ENCODE measurements around the gene RBPJL. TPM values are rescaled to one million over a fixed set of nuclear protein-coding genes. Genes with fewer than 3 reads are reported as not detected.

The RBPJL gene
- total and polyA plus RNA-seq, 2 of the 13 experiments (the other 11 are each of a cell fraction or from before 2014, with no cell fraction given): not detected

DNA sequence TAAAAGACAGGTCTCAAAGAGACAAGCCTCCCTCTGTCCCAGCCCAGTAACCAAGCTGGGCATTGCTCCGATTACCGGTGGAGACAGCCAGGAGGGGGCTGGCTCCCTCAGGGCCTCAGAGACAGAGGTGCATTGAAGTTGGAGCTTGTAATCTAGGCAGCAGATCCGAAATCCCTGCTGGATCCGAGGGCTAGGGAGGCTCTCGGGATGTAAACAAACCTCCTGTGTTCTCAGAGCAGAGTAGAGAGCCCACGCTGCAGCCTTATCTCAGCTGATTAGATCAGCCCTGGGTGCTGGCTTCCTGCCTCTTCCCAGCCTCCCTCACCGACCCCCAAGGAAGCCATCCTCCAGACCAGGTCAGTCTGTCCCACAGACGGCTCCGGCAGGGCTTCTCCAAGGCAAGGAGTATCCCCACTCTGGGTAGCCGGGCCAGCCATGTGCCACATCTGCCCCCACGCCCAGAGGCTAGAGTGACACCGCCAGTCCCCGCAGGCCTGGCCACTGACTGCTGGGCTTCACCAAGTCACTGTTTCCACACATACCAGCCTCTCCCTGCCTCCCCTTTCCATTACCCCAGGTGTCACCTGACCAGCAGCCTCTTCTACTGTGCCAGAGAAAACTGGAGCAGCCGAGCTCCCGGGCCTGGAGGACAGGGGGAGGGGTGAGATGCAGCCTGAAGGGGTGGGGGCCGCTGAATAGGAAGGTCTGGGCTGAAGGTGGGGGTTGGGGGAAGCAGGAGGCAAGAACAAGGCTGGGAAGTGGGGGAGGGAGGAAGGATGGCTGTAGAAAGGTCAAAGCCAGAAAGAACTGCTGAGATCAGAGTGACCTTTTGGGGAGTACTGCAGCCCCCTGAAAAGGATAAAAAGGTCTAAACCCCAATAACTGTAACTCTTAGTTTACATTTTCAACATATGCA lies 35.6 kb downstream of the RBPJL start (continued):
- peak; percentile 36; the same call in 1 of the 2 replicates for TF ChIP-seq TAF1 (CRISPR knock-in tag; IDR thresholded peaks at IDR 0.05)
- no peak for TF ChIP-seq KAT2B (IDR thresholded peaks at IDR 0.05; ENCODE audit: borderline replicate concordance, low read depth, low read length)
- no peak for TF ChIP-seq ZNF557 (CRISPR knock-in tag; IDR thresholded peaks at IDR 0.05)
- TF ChIP-seq ZNF589 (CRISPR knock-in tag; conservative IDR thresholded peaks at IDR 0.05): no peak
- TF ChIP-seq MTA1 (CRISPR knock-in tag; IDR thresholded peaks at IDR 0.05; ENCODE audit: borderline replicate concordance): peak; percentile 86; the same call in 1 of the 2 replicates
- TF ChIP-seq PRPF4 (IDR thresholded peaks at IDR 0.05; ENCODE audit: low read depth, low read length, poor library complexity, severe bottlenecking): no peak
- TF ChIP-seq, protein P1, sequence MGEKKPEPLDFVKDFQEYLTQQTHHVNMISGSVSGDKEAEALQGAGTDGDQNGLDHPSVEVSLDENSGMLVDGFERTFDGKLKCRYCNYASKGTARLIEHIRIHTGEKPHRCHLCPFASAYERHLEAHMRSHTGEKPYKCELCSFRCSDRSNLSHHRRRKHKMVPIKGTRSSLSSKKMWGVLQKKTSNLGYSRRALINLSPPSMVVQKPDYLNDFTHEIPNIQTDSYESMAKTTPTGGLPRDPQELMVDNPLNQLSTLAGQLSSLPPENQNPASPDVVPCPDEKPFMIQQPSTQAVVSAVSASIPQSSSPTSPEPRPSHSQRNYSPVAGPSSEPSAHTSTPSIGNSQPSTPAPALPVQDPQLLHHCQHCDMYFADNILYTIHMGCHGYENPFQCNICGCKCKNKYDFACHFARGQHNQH (CRISPR knock-in tag; IDR thresholded peaks at IDR 0.05): peak; percentile 56; the same call in 1 of the 2 replicates
- TF ChIP-seq ZNF761 (CRISPR knock-in tag; conservative IDR thresholded peaks at IDR 0.05): no peak
- TF ChIP-seq ZIK1 (CRISPR knock-in tag; IDR thresholded peaks at IDR 0.05; ENCODE audit: borderline replicate concordance, low read depth): peak; percentile 82
- TF ChIP-seq, protein P2, sequence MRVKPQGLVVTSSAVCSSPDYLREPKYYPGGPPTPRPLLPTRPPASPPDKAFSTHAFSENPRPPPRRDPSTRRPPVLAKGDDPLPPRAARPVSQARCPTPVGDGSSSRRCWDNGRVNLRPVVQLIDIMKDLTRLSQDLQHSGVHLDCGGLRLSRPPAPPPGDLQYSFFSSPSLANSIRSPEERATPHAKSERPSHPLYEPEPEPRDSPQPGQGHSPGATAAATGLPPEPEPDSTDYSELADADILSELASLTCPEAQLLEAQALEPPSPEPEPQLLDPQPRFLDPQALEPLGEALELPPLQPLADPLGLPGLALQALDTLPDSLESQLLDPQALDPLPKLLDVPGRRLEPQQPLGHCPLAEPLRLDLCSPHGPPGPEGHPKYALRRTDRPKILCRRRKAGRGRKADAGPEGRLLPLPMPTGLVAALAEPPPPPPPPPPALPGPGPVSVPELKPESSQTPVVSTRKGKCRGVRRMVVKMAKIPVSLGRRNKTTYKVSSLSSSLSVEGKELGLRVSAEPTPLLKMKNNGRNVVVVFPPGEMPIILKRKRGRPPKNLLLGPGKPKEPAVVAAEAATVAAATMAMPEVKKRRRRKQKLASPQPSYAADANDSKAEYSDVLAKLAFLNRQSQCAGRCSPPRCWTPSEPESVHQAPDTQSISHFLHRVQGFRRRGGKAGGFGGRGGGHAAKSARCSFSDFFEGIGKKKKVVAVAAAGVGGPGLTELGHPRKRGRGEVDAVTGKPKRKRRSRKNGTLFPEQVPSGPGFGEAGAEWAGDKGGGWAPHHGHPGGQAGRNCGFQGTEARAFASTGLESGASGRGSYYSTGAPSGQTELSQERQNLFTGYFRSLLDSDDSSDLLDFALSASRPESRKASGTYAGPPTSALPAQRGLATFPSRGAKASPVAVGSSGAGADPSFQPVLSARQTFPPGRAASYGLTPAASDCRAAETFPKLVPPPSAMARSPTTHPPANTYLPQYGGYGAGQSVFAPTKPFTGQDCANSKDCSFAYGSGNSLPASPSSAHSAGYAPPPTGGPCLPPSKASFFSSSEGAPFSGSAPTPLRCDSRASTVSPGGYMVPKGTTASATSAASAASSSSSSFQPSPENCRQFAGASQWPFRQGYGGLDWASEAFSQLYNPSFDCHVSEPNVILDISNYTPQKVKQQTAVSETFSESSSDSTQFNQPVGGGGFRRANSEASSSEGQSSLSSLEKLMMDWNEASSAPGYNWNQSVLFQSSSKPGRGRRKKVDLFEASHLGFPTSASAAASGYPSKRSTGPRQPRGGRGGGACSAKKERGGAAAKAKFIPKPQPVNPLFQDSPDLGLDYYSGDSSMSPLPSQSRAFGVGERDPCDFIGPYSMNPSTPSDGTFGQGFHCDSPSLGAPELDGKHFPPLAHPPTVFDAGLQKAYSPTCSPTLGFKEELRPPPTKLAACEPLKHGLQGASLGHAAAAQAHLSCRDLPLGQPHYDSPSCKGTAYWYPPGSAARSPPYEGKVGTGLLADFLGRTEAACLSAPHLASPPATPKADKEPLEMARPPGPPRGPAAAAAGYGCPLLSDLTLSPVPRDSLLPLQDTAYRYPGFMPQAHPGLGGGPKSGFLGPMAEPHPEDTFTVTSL (CRISPR knock-in tag; IDR thresholded peaks at IDR 0.05; ENCODE audit: borderline replicate concordance): peak; percentile 59; the same call in 1 of the 2 replicates
- TF ChIP-seq HNF4A (CRISPR knock-in tag; IDR thresholded peaks at IDR 0.05): no peak
- TF ChIP-seq MTF2 (CRISPR knock-in tag; IDR thresholded peaks at IDR 0.05; ENCODE audit: borderline replicate concordance): no peak
- peak; percentile 87; the same call in 1 of the 2 replicates for TF ChIP-seq ZNF598 (CRISPR knock-in tag; IDR thresholded peaks at IDR 0.05; ENCODE audit: borderline replicate concordance)
- TF ChIP-seq SIN3A (IDR thresholded peaks at IDR 0.05; ENCODE audit: borderline replicate concordance, low read depth, low read length): peak; percentile 72; the same call in 1 of the 2 replicates
- no peak for TF ChIP-seq SIN3B (IDR thresholded peaks at IDR 0.05; ENCODE audit: low read length)
- TF ChIP-seq, protein P3, sequence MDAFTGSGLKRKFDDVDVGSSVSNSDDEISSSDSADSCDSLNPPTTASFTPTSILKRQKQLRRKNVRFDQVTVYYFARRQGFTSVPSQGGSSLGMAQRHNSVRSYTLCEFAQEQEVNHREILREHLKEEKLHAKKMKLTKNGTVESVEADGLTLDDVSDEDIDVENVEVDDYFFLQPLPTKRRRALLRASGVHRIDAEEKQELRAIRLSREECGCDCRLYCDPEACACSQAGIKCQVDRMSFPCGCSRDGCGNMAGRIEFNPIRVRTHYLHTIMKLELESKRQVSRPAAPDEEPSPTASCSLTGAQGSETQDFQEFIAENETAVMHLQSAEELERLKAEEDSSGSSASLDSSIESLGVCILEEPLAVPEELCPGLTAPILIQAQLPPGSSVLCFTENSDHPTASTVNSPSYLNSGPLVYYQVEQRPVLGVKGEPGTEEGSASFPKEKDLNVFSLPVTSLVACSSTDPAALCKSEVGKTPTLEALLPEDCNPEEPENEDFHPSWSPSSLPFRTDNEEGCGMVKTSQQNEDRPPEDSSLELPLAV (CRISPR knock-in tag; conservative IDR thresholded peaks at IDR 0.05; ENCODE audit: low read depth): no peak
- peak; percentile 66; the same call in 1 of the 2 replicates for TF ChIP-seq MYPOP (CRISPR knock-in tag; IDR thresholded peaks at IDR 0.05)
- no peak for TF ChIP-seq NFE2L1 (CRISPR knock-in tag; IDR thresholded peaks at IDR 0.05; ENCODE audit: borderline replicate concordance)
- TF ChIP-seq TBL1XR1 (IDR thresholded peaks at IDR 0.05; ENCODE audit: borderline replicate concordance, low read length, partially characterized antibody): peak; percentile 2

All from HepG2 (cell line).